ENCODE data around the gene SMO. TPM values are rescaled to one million over a fixed set of nuclear protein-coding genes. Genes with fewer than 3 reads are reported as not detected.

Gene SMO
- total and polyA plus RNA-seq, 9 of the 15 experiments (the other 6 are each of a cell fraction or from before 2014, with no cell fraction given): 0.05 to 0.13 (median 0.10) TPM; not detected in 5

DNA sequence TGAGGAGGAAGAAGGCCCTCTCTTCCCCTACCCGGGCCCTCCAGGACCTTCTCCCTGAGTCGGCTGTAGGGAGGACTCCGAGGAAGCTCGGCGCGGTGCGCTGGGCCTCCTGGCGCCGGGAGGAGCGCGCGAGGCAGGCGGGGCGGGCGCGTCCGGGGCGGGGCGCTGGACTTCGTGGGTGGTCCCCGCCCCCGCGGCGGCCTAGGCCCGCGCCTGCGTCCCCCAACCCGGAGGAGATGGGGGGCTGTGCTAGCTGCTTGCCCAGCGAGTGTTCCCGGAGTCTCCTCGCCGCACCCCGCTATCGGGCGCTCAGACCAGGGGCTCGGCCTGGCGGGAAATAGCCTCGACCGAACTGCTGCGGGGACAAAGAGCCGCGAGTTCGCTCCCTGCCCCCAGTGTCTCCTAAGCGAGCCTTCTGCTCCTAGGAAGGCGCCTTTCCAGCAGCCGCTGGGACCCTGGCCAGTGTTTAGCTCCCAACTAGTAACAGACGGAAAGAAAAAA is 19.2 kb upstream of the SMO start (continued):
- TF ChIP-seq, protein P1, sequence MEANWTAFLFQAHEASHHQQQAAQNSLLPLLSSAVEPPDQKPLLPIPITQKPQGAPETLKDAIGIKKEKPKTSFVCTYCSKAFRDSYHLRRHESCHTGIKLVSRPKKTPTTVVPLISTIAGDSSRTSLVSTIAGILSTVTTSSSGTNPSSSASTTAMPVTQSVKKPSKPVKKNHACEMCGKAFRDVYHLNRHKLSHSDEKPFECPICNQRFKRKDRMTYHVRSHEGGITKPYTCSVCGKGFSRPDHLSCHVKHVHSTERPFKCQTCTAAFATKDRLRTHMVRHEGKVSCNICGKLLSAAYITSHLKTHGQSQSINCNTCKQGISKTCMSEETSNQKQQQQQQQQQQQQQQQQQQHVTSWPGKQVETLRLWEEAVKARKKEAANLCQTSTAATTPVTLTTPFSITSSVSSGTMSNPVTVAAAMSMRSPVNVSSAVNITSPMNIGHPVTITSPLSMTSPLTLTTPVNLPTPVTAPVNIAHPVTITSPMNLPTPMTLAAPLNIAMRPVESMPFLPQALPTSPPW (CRISPR knock-in tag; IDR thresholded peaks at IDR 0.05): peak; percentile 50; the same call in 1 of the 2 replicates
- TF ChIP-seq EGR1 (conservative IDR thresholded peaks at IDR 0.05) (peak; percentile 87), STAT6 (CRISPR knock-in tag; IDR thresholded peaks at IDR 0.05) (0 out of 2 replicates have a peak, but pooled peaks have one; percentile 48), POLR3G (IDR thresholded peaks at IDR 0.05; ENCODE audit: extremely low read depth, insufficient read length, insufficient replicate concordance) (no peak), ZFP1 (CRISPR knock-in tag; IDR thresholded peaks at IDR 0.05) (no peak), FOS (IDR thresholded peaks at IDR 0.05; ENCODE audit: extremely low read depth, insufficient read length) (no peak), GTF2F1 (IDR thresholded peaks at IDR 0.05; ENCODE audit: low read depth, low read length) (no peak), TAL1 (IDR thresholded peaks at IDR 0.05) (no peak), ZNF644 (tag; IDR thresholded peaks at IDR 0.05; ENCODE audit: low read depth) (no peak)
- TF ChIP-seq, protein P2, sequence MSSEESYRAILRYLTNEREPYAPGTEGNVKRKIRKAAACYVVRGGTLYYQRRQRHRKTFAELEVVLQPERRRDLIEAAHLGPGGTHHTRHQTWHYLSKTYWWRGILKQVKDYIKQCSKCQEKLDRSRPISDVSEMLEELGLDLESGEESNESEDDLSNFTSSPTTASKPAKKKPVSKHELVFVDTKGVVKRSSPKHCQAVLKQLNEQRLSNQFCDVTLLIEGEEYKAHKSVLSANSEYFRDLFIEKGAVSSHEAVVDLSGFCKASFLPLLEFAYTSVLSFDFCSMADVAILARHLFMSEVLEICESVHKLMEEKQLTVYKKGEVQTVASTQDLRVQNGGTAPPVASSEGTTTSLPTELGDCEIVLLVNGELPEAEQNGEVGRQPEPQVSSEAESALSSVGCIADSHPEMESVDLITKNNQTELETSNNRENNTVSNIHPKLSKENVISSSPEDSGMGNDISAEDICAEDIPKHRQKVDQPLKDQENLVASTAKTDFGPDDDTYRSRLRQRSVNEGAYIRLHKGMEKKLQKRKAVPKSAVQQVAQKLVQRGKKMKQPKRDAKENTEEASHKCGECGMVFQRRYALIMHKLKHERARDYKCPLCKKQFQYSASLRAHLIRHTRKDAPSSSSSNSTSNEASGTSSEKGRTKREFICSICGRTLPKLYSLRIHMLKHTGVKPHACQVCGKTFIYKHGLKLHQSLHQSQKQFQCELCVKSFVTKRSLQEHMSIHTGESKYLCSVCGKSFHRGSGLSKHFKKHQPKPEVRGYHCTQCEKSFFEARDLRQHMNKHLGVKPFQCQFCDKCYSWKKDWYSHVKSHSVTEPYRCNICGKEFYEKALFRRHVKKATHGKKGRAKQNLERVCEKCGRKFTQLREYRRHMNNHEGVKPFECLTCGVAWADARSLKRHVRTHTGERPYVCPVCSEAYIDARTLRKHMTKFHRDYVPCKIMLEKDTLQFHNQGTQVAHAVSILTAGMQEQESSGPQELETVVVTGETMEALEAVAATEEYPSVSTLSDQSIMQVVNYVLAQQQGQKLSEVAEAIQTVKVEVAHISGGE (CRISPR knock-in tag; IDR thresholded peaks at IDR 0.05): no peak
- TF ChIP-seq, protein P3, sequence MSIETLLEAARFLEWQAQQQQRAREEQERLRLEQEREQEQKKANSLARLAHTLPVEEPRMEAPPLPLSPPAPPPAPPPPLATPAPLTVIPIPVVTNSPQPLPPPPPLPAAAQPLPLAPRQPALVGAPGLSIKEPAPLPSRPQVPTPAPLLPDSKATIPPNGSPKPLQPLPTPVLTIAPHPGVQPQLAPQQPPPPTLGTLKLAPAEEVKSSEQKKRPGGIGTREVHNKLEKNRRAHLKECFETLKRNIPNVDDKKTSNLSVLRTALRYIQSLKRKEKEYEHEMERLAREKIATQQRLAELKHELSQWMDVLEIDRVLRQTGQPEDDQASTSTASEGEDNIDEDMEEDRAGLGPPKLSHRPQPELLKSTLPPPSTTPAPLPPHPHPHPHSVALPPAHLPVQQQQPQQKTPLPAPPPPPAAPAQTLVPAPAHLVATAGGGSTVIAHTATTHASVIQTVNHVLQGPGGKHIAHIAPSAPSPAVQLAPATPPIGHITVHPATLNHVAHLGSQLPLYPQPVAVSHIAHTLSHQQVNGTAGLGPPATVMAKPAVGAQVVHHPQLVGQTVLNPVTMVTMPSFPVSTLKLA (conservative IDR thresholded peaks at IDR 0.05): no peak

All from K562 (cell line).